Stimulated activated CD8-positive, alpha-beta memory T cell treated with anti-CD3 and anti-CD28 coated beads, Interleukin-4, amount 100 ng/mL, for 1 hour (primary cell): ENCODE data around the gene MPC2.
"Not testable (repeated sequence)": the region's sequence is repeated elsewhere in the genome, so short reads cannot be mapped to it uniquely, and the experiment has no call there.

Source experiments
- DNase-seq, 2 donors: peaks; one replicate each; pipeline ENCODE4 v3.0.0-alpha.2; 2020; ENCODE audit warnings: low read depth in 2 of 2, low spot score in 1 of 2

The MPC2 gene

DNA sequence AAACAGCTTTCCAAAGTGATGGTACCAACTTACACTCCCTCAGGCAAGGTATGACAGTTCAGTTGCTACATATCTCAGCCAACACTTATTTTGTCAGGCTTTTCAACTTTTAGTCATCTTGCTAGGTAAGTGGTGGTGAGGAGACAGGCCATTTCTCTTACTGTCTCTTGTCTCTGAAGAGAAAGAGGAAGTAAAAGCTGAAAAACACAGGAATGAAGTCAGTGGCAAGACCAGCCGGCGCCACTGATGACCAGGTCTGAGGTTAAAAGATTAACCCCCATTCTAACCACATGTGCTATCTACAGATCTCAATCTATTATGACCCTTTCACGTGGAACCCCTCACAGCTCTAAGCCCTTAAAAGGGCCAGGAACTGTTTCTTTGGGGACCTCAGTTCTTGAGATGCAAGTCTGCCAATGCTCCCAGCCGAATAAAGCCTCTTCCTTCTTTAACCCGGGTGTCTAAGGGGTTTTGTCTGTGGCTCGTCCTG, 27.1 kb downstream of the MPC2 start:
- DNase-seq: no peak

DNA sequence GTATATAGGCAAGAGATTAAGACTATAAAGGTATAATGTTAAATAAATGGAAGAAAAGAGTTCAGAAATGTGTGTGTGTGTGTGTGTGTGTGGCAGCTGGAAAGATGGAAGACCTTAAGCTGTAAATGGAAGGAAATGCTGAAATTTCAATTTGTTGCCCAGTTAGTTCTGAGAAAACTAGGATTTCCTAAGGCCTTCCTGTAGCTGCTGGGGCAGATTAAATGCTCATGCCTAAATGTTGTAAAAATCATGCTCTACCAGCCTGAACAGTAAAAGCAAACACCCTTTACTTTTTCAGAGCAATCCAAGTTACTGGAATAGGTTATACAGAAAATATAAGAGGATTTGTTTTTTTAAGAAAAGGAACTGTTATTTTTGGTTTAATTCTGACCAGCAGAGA, 31.2 kb downstream of the MPC2 start:
- DNase-seq: no peak

DNA sequence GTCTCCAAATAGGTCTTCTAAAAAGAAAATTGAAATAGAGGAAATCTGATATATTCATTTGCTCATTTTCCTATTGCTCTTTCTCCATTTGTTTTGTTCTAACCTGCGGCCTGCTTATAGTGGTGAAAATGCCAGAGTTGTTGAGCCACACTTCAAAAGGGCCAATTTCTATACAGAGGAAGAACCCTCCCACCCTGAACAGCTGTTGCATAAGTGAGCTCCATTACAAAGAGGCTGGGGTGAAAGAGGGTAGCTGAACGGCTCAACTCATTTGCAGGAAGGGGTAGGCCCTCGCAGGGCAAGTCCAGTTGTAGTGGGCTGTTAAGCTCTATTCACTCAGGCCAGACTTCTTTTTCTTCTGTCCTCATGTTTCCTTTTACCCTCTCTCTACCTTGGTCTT, 31.7 kb downstream of the MPC2 start:
- no peak for DNase-seq

DNA sequence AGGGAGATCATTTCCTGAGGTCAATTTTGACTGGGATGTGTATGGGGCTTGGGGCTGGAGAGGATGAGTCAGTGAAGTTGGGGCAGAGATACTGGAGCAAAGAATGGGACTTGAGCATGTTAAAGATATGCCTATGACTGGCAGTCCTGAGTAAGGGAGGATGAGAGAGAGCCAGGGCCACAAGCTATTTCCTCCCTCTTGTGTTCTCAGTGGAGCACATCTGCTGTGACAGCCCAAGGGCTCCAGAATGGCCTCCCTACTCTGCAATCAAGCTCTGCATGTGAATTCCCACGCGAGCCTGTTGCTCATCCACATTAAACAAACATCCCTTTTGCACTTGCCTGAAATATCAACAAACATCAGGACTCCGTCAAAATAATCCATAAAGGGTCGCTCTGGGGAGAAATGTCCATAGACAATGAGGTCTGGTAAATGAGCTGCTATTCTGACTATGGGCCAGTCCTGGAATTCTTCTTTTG, 32.2 kb downstream of the MPC2 start:
- no peak for DNase-seq

DNA sequence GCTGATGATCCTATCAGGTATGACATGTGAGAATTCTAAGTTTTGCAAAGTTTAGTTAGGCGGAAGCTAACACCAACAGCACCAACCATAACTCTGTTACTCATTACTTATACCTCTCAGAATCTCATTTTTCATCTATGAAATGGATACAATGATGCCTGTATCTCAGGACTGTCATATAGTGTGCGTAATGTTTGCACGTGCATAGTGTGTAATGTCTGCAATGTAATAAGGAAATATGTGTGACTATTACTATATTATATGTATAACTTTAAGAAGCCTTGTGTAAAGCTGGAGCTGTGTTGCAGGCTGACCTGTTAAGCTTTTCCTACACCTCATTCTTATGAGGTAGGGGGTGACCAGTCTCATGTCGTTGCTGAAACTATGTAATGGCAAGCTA, 36.0 kb downstream of the MPC2 start:
- no peak for DNase-seq

DNA sequence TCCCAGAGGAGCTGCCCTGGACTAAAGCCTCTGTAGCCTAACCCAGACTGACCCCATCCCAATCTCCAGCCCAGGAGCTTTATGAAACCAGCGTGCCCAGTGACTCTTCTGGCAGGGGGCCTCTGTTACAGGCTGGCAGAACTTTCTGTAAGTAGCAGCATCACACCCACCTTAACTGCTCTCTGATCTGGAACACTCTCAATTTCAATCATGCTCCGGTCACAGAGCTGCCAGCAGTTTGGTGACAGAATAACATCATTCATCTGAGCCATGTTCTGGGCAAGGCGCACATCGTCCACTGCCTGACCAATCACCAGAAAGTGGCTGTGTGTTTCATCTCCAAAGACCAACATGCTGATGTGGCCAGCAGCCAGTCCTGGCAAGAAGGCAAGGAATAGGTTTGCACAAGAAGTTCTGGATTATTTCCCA, 37.6 kb downstream of the MPC2 start:
- no peak for DNase-seq

DNA sequence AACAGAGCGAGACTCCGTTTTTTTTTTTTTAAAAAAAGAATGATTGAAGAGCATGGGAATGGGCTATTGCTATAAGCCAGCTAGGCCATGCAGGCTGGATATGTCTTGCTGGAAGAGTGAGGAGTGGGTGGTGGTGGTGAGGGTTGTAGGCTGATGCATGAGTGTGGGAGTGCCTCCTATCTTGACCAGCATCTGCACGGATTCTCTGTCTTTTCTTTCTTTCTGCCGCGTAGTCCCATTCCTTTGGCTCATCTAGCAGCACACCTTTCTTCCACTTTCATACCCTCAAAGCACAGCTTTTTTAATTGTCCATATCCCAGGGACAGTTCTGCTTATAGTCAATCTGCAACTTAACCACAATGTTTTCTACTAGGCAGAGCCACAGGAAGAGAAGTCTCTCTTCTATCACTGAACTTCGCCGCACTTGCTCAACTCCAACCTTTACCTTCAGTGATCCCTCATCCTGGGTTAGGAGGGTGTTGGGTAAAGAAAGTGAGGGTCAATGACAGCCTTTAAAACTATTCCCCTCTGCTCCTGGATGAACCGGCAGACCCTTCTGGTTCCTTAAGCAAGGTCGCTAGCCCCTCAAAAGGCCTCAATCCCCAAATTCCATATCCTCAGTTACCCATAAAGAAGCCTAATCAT, 38.2 kb downstream of the MPC2 start:
- DNase-seq: no peak

DNA sequence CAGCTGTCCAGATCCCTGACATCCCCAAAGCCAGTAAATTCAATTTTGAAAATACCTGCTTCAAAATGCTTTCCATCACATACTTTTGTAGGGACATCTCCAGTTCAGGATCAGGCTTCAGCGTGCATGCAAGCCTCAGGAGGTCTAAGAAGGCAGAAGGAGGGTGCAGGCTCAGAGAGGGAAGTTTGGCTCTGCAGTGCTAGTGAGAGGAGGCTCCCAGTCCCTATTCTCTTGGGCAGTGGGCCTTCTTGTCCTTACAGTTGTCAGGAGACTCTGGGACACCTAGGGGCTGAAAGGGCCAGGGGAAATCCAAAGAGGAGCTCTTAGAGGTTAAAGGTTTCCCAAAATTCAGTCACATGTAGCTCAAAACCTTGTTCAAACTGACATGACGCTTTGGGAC, 43.1 kb downstream of the MPC2 start:
- DNase-seq: no peak

DNA sequence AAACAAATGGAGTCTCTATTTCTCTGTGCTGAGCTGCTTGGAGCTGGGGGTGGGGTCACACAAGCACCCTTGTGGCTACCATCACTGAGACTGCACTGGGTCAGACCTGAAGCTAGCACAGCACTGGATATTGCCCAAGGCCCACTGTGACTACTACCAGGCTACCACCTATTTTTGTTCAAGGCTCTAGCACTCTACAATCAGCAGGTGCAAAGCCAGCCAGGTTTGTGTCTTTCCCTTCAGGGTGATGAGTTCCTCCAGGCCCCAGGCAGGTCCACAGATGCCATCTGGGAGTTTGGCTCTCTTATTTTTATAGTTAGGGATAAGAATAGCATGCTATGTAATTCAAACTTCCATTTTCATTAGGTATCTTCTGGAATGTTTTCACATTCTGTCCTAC, 46.5 kb downstream of the MPC2 start:
- no peak for DNase-seq

DNA sequence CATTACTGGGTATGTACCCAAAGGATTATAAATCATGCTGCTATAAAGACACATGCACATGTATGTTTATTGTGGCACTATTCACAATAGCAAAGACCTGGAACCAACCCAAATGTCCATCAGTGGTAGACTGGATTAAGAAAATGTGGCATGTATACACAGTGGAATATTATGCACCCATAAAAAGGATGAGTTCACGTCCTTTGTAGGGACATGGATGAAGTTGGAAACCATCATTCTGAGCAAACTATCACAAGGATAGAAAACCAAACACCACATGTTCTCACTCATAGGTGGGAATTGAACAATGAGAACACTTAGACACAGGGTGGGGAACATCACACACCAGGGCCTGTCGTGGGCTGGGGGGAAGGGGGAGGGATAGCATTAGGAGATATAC, 49.7 kb downstream of the MPC2 start:
- not testable (repeated sequence) for DNase-seq

DNA sequence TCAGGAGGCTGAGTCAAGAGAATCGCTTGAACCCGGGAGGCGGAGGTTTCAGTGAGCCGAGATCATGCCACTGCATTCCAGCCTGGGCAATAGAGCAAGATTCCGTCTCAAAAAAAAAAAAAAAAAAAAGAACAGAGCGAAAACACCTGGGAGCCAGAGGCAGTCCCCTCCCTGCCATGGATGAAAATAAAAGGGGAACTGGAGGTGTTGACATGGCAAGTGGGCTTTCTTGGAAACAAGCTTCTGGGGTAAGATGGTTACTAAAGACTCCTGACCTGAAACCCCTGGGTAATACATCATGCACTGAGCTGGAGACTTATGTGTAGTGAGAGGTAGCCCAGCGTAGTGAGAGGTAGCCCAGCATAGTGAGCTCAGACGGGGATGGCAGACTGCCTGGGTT, 54.5 kb downstream of the MPC2 start:
- no peak for DNase-seq

DNA sequence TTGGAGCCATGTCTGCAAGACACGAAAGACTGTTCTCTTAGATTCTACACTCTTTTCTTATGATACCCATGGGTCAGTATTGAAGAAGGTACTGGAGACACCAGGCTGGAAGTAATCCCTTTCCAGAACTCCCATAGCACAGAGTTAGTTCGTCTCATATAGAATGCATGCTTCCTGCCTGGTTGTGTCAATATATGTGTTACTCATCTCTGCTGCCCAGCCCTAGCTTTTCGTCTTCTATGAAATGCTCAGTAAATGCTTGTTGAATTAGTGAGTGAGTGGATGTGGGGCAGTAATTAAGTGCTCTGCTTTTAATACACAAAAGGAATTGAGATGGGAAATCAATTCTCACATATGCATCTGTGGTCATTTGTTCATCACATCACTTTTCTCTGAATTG, 55.1 kb downstream of the MPC2 start:
- no peak for DNase-seq

DNA sequence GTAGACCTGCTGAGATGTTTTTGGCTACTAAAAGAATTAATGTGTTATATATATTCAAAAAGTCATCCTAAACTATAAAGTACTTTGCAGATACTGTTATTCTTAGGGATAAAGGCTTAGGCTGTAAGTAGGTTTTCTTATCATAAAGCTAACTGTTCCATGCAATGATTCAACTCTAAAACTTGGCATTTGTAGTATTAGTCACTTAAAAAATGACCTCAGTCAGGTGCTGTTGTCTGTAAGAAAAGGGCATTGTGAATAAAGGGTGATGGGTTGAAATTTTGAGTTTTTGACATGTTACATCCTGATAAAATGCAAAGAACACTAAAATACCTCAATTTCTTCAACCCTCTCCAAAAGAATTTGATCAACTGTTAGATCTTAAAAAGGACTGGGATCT, 55.8 kb downstream of the MPC2 start:
- no peak for DNase-seq

DNA sequence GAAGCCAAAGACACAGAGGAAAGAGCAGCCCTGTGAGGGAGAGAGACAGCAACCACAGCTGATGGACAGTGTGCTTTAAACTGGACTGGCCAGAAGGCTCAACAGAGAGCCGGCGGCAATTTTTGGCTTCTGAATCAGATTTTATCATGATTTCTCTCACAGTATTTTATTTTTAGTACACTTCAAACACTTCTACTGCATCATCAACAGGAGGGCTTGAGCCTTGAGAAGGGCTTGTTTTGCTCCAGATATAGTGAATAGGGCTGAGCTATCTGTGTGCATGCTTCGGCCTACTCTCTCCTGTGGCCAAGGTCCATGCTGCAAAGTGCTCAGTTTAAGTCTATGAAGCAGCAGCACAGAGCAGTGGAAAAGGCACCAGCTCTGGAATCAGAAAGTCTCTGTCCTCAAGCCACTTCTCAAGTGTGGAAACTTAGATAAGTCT, 56.3 kb downstream of the MPC2 start:
- no peak for DNase-seq

DNA sequence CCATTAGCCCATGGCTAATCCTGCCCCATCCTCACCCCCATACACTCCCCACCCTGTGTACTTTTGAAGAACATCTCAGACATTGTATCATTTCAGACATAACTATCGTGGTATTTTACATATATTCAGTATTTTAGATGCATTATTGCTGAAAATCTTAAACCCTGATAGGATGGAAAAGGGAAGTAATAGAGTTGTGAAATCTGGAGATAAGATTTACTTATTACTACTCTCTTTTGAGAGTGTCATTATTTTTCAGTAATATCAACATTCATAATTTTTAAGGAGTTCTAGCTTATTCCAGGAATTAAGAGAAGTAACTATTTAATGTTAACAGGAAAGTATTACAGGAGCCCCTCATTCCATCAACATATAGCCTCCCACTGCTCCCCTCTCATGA, 57.4 kb downstream of the MPC2 start:
- no peak for DNase-seq

DNA sequence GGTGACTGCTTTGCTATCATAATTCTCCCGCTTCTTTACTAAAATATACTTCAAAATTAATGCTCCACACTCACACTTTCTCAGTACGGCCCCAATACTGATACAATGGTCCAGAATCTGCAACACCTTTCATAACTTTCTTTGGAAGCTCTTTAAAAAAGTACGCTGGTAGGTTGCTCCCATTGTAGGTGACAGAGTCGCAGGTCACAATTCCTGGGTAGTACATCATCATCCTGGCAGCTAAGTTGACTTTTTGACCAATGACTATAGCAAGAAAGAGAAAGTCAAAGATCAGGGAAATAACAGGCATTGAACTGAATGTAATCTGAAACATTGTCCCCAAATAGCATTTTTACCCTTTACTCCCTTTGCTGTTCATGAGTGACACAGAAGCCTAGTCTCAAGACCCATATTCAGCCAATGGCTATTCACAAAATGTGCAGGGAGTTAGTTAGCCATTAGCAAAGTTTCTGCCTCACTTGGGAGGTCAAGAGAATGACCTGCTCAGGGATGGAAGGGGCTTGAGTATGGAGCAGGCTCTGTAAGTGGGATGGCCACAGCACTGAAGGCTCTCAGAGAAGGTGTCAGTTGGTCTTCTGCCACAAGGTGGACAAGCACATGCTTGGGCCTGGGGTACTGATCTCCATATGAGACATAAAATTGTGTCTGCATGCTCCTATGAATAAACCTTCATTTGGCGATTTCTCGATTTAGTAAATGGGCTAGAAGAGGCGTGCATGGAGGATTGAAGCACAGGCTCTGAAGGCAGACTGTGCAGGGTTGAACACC, 58.3 kb downstream of the MPC2 start:
- no peak for DNase-seq

DNA sequence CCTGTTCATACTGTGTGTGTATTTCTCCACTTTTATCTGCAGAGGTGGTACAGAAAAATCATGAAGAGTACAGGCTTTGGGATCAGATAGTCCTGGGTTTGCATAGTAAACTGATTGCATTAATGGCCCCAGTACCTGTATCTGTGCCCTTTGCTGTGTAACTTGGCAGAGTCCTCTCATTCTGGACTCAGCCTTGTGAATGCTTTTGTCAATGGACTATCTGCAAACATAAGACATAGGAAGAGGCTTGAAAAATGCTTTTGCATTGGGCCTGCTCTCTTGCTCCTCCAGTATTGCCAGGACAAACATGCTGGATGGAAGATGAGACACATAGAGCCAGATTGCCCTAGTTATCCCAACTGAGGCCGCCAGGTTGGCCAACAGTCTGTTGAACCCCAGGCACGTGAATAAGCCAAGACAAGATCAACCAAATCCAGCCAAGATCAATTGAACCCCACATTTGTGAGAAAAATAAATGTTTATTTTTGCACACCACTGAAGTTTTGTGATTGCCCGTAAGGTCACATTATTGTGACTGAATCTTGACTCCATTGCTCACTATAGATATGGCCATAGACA, 60.2 kb downstream of the MPC2 start:
- no peak for DNase-seq

DNA sequence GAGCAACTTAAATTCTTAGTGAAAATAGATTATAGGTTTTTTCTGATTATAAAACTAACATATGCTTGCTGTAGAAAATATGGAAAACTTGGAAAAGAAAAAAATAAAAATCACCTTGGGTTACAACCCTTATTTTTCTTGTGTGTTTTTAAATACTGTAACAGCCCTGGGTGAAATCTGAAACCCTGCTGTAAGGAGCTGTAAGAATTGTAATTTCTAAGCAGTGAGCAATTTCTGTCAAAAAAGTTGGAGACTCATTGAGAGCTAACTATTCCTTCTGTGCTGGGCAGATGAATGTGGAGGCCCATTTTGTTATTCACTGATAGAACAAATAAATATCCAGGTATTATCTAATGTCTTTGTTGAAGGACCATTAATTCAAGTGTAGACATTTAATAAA, 65.5 kb downstream of the MPC2 start:
- DNase-seq: no peak

DNA sequence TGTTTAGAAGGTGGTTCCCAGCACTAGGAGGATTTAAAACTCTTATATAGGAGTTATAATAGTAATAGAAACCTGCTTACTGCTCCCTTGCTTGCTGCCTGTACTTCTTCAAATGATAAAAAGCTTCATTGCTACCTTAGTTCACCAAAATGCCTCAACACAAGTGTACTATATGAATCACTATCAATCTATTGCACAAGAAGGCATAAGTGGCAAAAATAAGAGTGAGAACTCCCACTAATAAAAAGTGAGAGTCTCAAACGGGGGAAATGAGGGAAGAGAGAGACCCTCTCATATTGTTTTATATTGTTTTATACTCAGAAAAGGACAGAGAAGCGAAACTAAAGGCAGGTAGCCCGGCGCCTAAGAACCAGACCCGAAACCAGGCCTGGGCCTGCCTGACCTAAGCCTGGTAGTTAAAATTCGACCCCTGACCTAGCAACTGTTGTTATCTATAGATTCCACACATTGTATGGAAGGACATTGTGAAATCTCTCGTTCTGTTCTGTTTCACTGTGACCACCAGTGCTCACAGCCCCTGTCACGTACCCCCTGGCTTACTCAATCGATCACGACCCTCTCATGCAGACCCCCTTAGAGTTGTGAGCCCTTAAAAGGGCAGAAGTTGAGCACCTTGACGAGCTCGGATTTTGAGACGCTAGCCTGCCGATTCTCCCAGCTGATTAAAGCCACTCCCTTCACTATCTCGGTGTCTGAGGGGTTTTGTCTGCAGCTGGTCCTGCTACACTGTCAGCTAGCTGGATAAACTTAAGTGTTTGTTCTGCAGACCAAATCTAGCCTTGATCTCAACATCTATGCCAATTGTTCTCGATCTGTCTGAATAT, 67.5 kb downstream of the MPC2 start:
- DNase-seq: not testable (repeated sequence)

DNA sequence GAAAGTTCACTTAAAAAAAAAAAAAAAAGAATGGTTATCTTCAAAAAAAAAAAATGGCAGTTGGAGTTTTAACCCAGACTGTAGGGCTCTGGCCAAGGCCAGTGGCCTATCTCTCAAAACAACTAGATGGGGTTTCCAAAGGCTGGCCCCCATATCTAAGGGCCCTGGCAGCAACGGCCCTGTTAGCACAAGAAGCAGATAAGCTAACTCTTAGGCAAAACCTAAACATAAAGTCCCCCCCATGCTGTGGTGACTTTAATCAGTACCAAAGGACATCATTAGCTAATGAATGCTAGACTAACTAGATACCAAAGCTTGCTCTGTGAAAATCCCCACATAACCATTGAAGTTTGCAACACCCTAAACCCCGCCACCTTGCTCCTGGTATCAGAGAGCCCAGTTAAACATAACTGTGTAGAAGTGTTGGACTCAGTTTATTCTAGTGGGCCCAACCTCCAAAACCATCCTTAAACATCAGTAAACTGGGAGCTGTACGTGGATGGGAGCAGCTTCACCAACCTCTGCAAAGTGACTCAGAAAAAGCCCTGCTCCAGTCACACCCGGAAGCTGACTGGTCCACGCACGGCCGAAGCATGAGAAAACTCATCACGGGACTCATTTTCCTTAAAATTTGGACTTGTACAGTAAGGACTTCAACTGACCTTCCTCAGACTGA, 70.0 kb downstream of the MPC2 start:
- DNase-seq: not testable (repeated sequence)
